Pancreas (tissue), 10 donors: Measurements from ENCODE around the gene RIMBP2. TPM values are rescaled to one million over a fixed set of nuclear protein-coding genes. Genes with fewer than 3 reads are reported as not detected.
A peak's percentile ranks its signal among the peaks of the same experiment; 100 is the strongest.

Experiments
- ATAC-seq, 4 donors: fragments of 200-7000 bp; cut with Tn5 transposase; one replicate each; pipeline versions ENCODE4 v1.8.0 to v1.9.1; 2020; ENCODE audit warnings: mild to moderate bottlenecking in 4 of 4, moderate library complexity in 4 of 4
- DNase-seq, 6 donors: peaks; one replicate each; pipeline ENCODE4 v3.0.0-alpha.2; 2020
- FAIRE-seq: peaks from 2 replicates; lab custom pipeline; 2012; peaks lifted over from hg19 to GRCh38; lab: Jason Lieb, UNC
- H3K27ac ChIP-seq, 4 donors: fragments of 200-600 bp; sonication (generic); 1 replicate in 3 of 4; 2 replicates in 1 of 4; pipeline versions ENCODE4 v1.5.0 to v1.8.0; 2020
- H3K27me3 ChIP-seq, 4 donors: fragments of 200-600 bp; one replicate each; pipeline ENCODE4 v1.8.0; 2021
- H3K36me3 ChIP-seq, 3 donors: fragments of 200-600 bp; sonication (generic) in 1 of 3; one replicate each; pipeline versions ENCODE4 v1.5.0 to v1.8.0; 2020 to 2021
- H3K4me1 ChIP-seq, 3 donors: fragments of 200-600 bp; one replicate each; pipeline ENCODE4 v1.8.0; 2021
- H3K4me3 ChIP-seq, 4 donors: fragments of 200-600 bp; sonication (generic) in 2 of 4; one replicate each; pipeline versions ENCODE4 v1.5.0 to v1.8.0; 2020 to 2021
- H3K9me3 ChIP-seq, 4 donors: fragments of 200-600 bp; one replicate each; pipeline ENCODE4 v1.8.0; 2021
- WGBS, 2 donors: extraction: QIAGEN DNeasy Blood & Tissue Kit; methylation state at CpG; one replicate each; pipeline ENCODE4 v1.1.7; 2013; 5-methylcytosine and 5-hydroxymethylcytosine counted together
- intact Hi-C, 3 donors: fragments of 100-400 bp; cut with DNase I; formaldehyde crosslinking; loops; one replicate each; pipeline versions ENCODE4 v1.11.1 to v1.14.2; 2022
- polyA plus RNA-seq, 2 donors: library from polyadenylated mRNA; stranded (reverse); fragments of 200-250 nt; gene quantifications; one replicate each; pipeline ENCODE4 v1.2.3, GENCODE V29; 2013
- total RNA-seq, 6 donors: library from RNA; stranded (reverse); fragmentation: NEBNext Ultra II Directional in 4 of 6; extraction: Animal tissue kit (Norgen Biotek cat#: 25700) in 4 of 6; gene quantifications; one replicate each; pipeline versions ENCODE4 v1.2.1 to v1.2.4, GENCODE V29; 2021 to 2023
- TF ChIP-seq, protein P1 (sequence below), 4 donors: fragments of 200-600 bp; sonication (generic) in 3 of 4; IDR thresholded peaks; one replicate each; pipeline versions ENCODE4 v1.5.0 to v1.8.0; 2021; ENCODE audit warnings: antibody characterized with exemption in 4 of 4
- donor health status: healthy with polysubstance abuse.
- donor health status: DM: no; HTN: no; CAD: no; lungs with moderate emphysema.
- donor health status: DM: no; HTN: no; CAD: no.
- donor health status: control.
- donor health status: control.
- donor health status: Bipolar disorder and iron deficiency.
- donor health status: DM: yes; HTN: yes; CAD: no.
- donor health status: DM: no; HTN: no; CAD: no.
- donor health status: DM: no; HTN: no; CAD: no.
- donor health status: DM: yes; HTN: yes; CAD: no.

RIMBP2 gene
- total and polyA plus RNA-seq, 8 donors: 1.6 to 14.9 (median 3.9) TPM

DNA sequence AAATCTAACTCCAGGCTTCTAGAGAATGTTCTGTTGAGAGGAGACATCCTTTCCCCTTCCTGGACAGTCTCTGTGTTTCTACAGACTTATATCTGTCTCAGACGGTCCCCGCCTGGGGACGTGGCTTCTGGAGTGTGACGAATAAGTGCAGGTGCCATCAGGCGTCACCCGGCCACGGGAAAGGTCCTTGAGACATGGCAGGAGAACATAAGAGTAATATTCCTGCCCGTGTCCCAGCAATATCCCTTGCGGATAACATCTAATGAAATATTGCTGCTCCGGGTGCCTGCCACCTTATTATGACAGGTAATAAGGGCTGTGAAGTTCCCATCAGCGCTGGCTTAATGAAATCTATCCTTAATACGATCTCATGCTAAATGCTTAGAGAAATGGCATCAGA is 238.8 kb downstream of the RIMBP2 start:
- intact Hi-C loops: no loop called here
- TF ChIP-seq, protein P1, sequence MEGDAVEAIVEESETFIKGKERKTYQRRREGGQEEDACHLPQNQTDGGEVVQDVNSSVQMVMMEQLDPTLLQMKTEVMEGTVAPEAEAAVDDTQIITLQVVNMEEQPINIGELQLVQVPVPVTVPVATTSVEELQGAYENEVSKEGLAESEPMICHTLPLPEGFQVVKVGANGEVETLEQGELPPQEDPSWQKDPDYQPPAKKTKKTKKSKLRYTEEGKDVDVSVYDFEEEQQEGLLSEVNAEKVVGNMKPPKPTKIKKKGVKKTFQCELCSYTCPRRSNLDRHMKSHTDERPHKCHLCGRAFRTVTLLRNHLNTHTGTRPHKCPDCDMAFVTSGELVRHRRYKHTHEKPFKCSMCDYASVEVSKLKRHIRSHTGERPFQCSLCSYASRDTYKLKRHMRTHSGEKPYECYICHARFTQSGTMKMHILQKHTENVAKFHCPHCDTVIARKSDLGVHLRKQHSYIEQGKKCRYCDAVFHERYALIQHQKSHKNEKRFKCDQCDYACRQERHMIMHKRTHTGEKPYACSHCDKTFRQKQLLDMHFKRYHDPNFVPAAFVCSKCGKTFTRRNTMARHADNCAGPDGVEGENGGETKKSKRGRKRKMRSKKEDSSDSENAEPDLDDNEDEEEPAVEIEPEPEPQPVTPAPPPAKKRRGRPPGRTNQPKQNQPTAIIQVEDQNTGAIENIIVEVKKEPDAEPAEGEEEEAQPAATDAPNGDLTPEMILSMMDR (IDR thresholded peaks at IDR 0.05): no peak
- DNase-seq (no peak), FAIRE-seq (no peak), ATAC-seq (no peak)
- no peak overlapping the region for H3K27ac ChIP-seq
- H3K27me3 ChIP-seq: no peaks in the 10 kb centered on the region
- no peak overlapping the region for H3K4me3 ChIP-seq
- H3K36me3 ChIP-seq: no peaks in the 10 kb centered on the region
- 44 to 53% methylated on average over 12 of the region's 12 CpGs for WGBS, 2 donors
- no peaks in the 10 kb centered on the region for H3K4me1 ChIP-seq
- H3K9me3 ChIP-seq: no peaks in the 10 kb centered on the region

DNA sequence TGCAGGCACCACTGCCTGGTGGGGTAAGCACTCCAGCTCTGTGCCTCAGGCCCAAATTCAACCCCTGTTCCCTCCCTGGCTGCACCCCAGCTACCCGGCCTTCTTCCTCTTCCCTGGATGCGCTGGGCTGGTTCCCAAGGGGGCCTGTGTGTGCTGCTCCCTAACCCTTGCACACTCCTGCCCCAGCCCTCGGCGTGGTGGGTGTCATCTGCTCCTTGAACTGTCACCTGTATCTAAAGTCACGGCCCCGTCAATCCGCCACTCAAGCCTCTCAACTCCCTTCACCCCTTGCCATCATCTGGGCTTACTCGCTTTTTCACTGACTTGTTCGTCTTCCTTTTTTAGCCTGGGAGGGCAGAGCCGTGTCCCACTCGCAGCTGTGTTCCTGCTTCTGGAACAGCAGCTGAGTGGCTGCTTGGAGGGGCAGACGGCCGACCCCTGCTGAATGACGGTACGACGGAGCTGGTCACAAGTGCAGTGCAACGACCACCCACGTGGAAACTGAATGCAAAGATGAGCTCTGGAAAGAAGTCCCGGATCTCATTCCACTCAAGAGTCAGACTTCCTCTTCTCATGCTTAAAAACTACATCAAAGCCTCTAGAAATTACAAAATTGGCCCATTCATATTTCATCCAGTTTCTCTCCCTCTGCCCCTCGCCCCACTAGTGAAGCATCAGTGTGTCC is 239.5 kb downstream of the RIMBP2 start:
- Histone ChIP-seq H3K27ac (no peak overlapping the region), H3K36me3 (no peaks in the 10 kb centered on the region), H3K27me3 (no peaks in the 10 kb centered on the region), H3K4me1 (no peaks in the 10 kb centered on the region), H3K9me3 (no peaks in the 10 kb centered on the region), H3K4me3 (no peak overlapping the region)
- TF ChIP-seq, protein P1 (IDR thresholded peaks at IDR 0.05): no peak
- intact Hi-C loops: no loop called here
- 37 to 47% methylated on average over 20 of the region's 20 CpGs for WGBS, 2 donors
- no peak for ATAC-seq
- no peak for DNase-seq
- no peak for FAIRE-seq

DNA sequence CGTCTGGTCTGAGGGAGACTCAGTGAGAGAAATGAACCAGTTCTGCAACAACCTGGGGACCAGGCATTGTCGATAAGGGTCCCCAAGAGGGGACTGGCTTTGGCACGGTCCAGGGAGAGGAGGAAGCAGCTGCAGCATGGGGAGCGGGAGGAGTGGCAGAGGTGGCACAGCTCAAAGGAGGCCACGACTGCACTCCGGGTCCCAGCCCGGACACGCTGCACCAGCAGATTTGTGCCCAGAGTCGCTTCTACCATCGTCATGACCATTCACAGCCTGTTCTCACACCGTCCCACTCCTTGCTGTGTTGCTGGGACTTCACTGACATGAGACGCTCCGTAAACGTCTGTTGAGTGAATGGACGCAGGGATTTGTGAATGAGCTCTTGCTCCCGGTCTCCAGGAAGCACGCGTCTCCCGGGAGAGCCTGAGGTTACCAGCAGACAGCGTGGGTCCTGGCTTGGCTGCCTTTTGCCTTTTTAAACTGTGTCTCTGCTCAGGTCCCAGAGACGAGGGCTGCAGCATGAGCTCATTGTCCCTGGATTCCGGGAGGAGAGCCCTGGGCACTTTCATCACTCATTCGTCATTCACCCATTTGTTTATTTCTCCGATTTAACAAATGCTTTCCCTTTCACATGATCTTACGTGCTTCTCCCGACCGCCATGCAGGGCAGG is 241.4 kb downstream of the RIMBP2 start:
- ATAC-seq (peak in 2 of 4 donors; percentile 34 to 35), DNase-seq (no peak)
- intact Hi-C loops: no loop called here

DNA sequence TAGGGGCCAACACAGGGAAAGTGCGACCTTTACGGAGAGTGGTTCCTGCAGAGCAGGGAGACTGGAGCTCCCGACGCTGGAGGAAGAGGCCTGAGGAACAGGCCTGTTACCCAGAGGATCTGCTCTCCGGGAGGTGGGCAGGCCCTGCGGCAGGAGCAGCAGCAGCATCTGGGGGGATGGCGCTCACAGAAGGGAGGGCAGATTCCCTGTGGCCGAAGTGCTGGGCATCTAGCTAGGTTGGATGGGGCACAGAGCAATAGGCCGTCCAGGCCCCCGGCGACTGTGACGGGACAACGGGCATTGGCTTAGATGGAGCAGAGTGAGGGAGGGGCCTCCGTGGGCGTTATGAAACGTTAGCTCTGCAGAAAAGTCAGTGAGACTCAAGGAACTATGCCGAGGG is 242.8 kb downstream of the RIMBP2 start:
- WGBS, 2 donors: 56 to 68% methylated on average over 17 of the region's 17 CpGs
- no peak for DNase-seq

More for the DNA sequence above, 241.4 kb downstream of the RIMBP2 start:
- WGBS, 2 donors: 54 to 60% methylated on average over 26 to 27 of the region's 27 CpGs
- TF ChIP-seq, protein P1 (IDR thresholded peaks at IDR 0.05): no peak
- no peak for FAIRE-seq
- H3K4me1 ChIP-seq: no peaks in the 10 kb centered on the region
- H3K9me3 ChIP-seq: no peaks in the 10 kb centered on the region
- no peaks in the 10 kb centered on the region for H3K36me3 ChIP-seq
- H3K27ac ChIP-seq: no peak overlapping the region
- no peak overlapping the region for H3K4me3 ChIP-seq
- no peaks in the 10 kb centered on the region for H3K27me3 ChIP-seq

More for the DNA sequence above, 242.8 kb downstream of the RIMBP2 start:
- intact Hi-C loops: no loop called here
- H3K27me3 ChIP-seq: no peaks in the 10 kb centered on the region
- no peaks in the 10 kb centered on the region for H3K36me3 ChIP-seq
- TF ChIP-seq, protein P1 (IDR thresholded peaks at IDR 0.05): no peak
- ATAC-seq: no peak
- FAIRE-seq: no peak
- no peaks in the 10 kb centered on the region for H3K9me3 ChIP-seq
- H3K27ac ChIP-seq: no peak overlapping the region
- no peak overlapping the region for H3K4me3 ChIP-seq
- H3K4me1 ChIP-seq: no peaks in the 10 kb centered on the region
